Stimulated activated CD8-positive, alpha-beta memory T cell treated with anti-CD3 and anti-CD28 coated beads, Interleukin-12 subunit alpha, Interleukin-12 subunit beta, amount 100 ng/mL, for 24 hours (primary cell): Measurements from ENCODE around the gene CHPF.

ENCODE experiments used
- DNase-seq: peaks from one replicate; pipeline ENCODE4 v3.0.0-alpha.2; 2020; ENCODE audit errors: extremely low read depth

The CHPF gene

GRCh38 chr2:219567131-219567530 lies 23.5 kb upstream of the CHPF start:
- no peak for DNase-seq

GRCh38 chr2:219566640-219567039 lies 23.0 kb upstream of the CHPF start:
- no peak for DNase-seq

- DNase-seq, result no peak
Measured at GRCh38 chr2:219565130-219566080, 21.8 kb upstream of the CHPF start.

GRCh38 chr2:219563271-219563928 lies 19.8 kb upstream of the CHPF start:
- no peak for DNase-seq

GRCh38 chr2:219562049-219563020 lies 18.7 kb upstream of the CHPF start:
- no peak for DNase-seq

GRCh38 chr2:219561179-219562048 lies 17.8 kb upstream of the CHPF start:
- DNase-seq, result no peak

GRCh38 chr2:219560893-219561178 lies 17.2 kb upstream of the CHPF start:
- DNase-seq, result no peak

- DNase-seq, result no peak
Measured at GRCh38 chr2:219560037-219560892, 16.7 kb upstream of the CHPF start.

- no peak for DNase-seq
Measured at GRCh38 chr2:219559156-219559915, 15.7 kb upstream of the CHPF start.

- DNase-seq, result no peak
Measured at GRCh38 chr2:219557791-219558785, 14.5 kb upstream of the CHPF start.

- no peak for DNase-seq
Measured at GRCh38 chr2:219557320-219557719, 13.7 kb upstream of the CHPF start.

- no peak for DNase-seq
Measured at GRCh38 chr2:219556413-219556812, 12.8 kb upstream of the CHPF start.

GRCh38 chr2:219555956-219556355 lies 12.3 kb upstream of the CHPF start:
- DNase-seq, result no peak

- DNase-seq, result no peak
Measured at GRCh38 chr2:219554350-219554749, 10.7 kb upstream of the CHPF start.

- no peak for DNase-seq
Measured at GRCh38 chr2:219553463-219553963, 9.9 kb upstream of the CHPF start.

- no peak for DNase-seq
Measured at GRCh38 chr2:219553168-219553417, 9.5 kb upstream of the CHPF start.

GRCh38 chr2:219552382-219553167 lies 9.0 kb upstream of the CHPF start:
- peak; percentile 60 for DNase-seq
